H1 (cell line): ENCODE data around the gene INPP5E. TPM values are rescaled to one million over a fixed set of nuclear protein-coding genes. Genes with fewer than 3 reads are reported as not detected.

Source experiments
- ATF2 ChIP-seq: IDR thresholded peaks from 2 replicates; pipeline ENCODE4 v1.6.1; 2012; ENCODE audit warnings: low read length, inconsistent platforms
- CHD1 ChIP-seq: IDR thresholded peaks from 2 replicates; pipeline ENCODE4 v1.6.1; 2012; ENCODE audit warnings: low read depth, low read length, improper control_type of control experiment
- RBBP5 ChIP-seq: IDR thresholded peaks from 2 replicates; pipeline ENCODE4 v1.7.1; 2012; ENCODE audit warnings: low read depth, mild to moderate bottlenecking, inconsistent platforms, low read length, moderate library complexity, borderline replicate concordance
- SIN3A ChIP-seq, 2 experiments: IDR thresholded peaks in 1 of 2; conservative IDR thresholded peaks in 1 of 2; 2 replicates each; pipeline ENCODE4 v1.6.1; 2011 to 2012; ENCODE audit warnings: low read length in 2 of 2, improper control_type of control experiment in 1 of 2, low read depth in 1 of 2, mild to moderate bottlenecking in 1 of 2
- polyA plus RNA-seq, 7 experiments: library from polyadenylated mRNA; depleted of rRNA in 3 of 7; stranded (reverse) in 5 of 7; unstranded in 2 of 7; fragments of >200 nt in 5 of 7; fragments of 200-250 nt in 2 of 7; gene quantifications; 1 replicate in 5 of 7; 2 replicates in 1 of 7; 4 replicates in 1 of 7; pipeline versions ENCODE4 v1.2.1 to v1.2.3, GENCODE V29; 2011 to 2013; ENCODE audit warnings: missing spikeins in 2 of 7, mixed read lengths in 2 of 7
- total RNA-seq: library from RNA; stranded (reverse); fragmentation: NEBNext Ultra II Directional; extraction: Animal tissue kit (Norgen Biotek cat#: 25700); gene quantifications from 2 replicates; pipeline ENCODE4 v1.2.1, GENCODE V29; 2021

The INPP5E gene
- total and polyA plus RNA-seq, 2 of the 8 experiments (the other 6 are each of a cell fraction or from before 2014, with no cell fraction given): 8.7 to 11.3 TPM

GRCh38 chr9:136394312-136395019 lies 45.2 kb downstream of the INPP5E start (continued):
- TF ChIP-seq SIN3A (conservative IDR thresholded peaks at IDR 0.05 in 1 of 2, IDR thresholded peaks at IDR 0.05 in 1 of 2; ENCODE audit: low read depth in 1 of 2, low read length in 2 of 2): no peak
- no peak for TF ChIP-seq ATF2
- no peak for TF ChIP-seq RBBP5
- no peak for TF ChIP-seq CHD1
